Stimulated activated CD8-positive, alpha-beta memory T cell treated with anti-CD3 and anti-CD28 coated beads, Interleukin-15, amount 100 ng/mL, for 4 hours (primary cell): Measurements from ENCODE around the gene CNTNAP2.

Source experiments
- DNase-seq, 2 donors: peaks; one replicate each; pipeline ENCODE4 v3.0.0-alpha.2; 2020; ENCODE audit warnings: low read depth in 2 of 2

CNTNAP2 gene

DNA sequence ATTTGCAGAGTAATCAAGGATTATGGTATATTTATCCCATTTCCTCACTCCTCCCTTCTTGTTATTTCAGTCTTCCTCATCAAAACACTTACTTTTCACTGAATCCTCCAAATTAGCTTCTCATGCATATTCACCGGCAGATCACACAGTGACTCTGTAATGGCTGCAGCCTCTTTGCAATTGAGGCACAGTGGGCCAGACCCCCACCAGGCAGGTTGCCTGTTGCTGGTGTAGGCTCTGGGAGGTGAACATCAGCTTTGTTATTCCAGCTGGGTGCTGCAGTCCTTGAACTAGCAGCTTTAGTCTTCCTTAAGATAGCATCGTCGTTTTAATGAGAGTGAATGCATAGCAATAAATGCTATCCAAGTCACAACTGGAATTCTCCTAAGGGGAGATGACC, 449.3 kb downstream of the CNTNAP2 start:
- DNase-seq: no peak

DNA sequence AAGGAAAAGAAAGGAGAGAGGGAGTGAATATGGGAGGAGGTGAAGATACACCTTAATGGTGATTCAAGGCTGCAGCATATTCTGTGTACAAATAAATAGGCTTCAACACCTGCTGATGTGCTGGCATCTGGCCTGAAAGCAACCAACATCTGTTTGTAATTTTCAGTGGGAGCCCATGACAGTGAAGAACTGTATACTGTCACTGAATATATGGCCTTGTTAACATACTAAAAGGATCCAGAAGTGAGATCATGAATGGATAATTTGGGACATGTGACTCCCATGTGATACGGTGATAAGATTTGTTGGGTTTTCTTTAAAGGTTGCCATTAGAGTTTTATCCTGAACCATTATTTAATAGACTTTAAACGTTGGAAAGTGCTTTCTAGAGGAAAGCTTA, 459.3 kb downstream of the CNTNAP2 start:
- no peak for DNase-seq

DNA sequence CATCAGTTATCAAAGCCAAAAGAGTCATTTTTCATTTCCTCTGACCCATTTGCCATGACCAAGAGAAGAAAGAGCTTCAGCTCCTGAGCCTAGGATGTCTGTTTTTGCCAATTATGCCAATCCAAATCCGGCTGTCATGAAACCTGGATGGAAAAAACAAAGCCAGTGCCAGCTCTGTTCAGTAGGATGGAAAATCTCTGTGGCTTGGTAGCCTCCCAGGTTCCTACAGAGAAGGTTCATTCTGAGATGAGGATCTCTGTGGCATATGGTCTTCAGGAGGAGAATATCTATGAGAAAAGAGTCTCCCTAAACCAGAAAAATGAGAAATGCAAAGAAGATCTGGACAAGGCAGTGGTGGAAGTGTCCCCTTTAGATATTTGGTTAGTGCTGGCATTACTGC, 475.4 kb downstream of the CNTNAP2 start:
- no peak for DNase-seq

DNA sequence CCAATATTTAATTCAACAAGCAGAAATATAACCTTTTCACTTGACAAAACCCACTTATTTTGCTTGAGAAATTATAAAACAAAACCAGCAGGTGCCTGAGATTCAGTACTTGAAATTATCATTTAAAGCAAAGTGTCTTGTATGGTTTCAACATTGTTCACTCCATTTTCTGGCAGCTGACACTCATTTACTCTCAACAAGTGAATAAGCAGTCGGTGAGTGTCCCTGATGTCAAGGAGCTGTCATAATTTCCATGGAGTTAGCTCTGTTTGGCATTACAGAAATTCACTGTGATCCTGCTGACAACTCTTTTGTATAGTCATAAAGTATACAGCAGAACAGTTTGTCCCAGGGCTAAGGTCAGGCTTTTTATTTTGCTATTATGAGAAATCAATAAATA, 490.0 kb downstream of the CNTNAP2 start:
- no peak for DNase-seq

DNA sequence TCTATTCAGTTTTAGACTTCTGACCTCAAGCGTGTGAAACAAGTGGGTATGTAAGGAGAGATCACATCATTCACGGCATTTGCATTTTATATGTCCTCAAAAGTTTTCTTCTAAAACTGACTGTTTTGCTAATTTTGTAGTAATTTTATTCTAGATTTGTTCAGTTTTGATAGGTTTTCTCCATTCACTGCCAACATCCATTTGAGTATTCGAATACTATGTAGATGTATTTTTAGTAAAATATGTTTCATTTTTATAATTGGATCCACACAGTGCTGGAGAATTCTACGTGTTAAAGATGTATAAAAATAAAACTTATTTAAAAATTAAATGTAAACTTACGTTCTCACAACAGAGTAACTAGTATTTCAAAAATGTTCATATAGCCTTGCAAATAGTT, 503.0 kb downstream of the CNTNAP2 start:
- DNase-seq: no peak

DNA sequence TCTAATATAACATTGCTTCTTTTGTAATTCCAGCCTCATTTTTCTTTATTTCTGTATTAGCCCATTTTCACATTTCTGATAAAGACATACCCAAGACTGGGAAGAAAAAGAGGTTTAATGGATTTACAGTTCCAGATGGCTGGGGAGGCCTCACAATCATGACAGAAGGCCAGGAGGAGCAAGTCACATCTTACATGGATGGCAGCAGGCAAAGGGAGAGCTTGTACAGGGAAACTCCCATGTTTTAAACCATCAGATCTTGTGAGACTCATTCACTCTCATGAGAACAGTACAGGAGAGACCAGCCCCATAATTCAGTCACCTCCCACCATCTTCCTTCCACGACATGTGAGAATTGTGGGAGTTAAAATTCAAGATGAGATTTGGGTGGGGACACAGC, 510.3 kb downstream of the CNTNAP2 start:
- no peak for DNase-seq

DNA sequence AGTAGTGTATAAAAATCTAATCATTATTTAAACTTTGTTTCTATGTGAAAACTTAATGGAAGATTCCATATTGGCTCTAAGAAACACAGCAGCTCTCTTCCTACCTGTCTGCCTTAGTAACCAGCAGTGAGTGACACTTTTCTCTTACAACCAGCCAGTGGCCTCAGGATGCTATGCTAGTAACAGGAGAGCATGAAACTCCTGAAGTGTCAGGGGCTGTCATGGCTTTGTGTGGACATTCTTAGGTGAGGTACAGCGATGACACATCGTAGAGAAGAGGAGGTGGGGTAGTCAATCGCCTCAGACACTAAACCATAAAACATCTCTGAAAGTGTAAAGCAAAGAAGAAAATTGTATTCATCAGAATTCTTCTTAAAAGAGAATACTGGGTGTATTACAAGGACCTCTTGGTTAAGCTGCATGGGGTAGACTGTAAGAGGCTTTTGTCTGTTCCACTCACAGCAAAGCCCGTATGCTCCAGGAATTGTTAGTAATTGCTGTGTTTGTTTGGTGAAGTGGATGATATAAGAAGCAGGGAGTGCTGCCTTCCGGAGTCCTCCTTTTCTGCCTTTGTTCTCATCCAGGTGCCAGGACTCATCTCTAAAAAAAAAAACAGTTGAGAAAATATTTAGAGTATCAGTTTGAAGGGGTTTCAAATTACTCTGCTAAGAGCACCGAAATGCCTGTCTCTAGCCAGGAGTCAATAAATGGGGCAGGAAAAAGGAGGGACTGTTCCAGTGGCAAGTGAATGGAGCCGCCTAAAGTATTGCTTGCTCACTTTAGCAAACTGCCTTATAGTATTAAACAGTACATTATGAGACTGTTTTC, 518.8 kb downstream of the CNTNAP2 start:
- DNase-seq: no peak

DNA sequence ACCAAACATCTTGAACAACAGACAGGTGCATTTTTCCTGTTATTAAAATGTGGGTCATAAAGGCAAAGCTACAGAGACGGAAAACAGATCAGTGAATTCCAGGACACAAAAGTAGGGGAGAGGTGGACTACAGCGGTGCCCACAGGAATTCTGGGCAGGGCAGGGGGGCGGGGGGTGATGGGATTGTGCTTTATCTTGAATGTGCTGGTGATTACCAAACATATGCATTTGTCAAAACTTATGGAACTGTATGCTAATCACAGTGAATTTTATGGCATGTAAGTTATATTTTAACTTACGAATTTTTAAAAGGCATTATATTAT, 519.4 kb downstream of the CNTNAP2 start:
- DNase-seq: no peak

DNA sequence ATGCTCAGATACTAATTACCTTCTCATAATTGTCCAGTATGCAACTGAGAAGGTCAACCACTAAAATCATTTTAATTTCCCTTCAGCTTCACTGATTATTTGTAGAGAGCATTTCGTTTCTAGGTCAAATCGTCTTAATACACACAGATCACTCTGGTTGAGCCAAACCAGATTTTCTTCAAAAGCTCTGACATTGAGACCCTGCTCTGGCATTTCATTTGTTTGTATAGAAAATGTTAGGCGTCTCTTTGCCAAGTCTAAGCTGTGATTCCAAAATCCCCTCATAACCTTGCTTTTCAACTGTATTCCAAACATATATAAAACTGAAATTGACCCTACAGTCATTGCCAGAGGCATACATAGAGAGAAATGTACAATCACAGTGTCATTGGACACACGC, 520.0 kb downstream of the CNTNAP2 start:
- DNase-seq: no peak

DNA sequence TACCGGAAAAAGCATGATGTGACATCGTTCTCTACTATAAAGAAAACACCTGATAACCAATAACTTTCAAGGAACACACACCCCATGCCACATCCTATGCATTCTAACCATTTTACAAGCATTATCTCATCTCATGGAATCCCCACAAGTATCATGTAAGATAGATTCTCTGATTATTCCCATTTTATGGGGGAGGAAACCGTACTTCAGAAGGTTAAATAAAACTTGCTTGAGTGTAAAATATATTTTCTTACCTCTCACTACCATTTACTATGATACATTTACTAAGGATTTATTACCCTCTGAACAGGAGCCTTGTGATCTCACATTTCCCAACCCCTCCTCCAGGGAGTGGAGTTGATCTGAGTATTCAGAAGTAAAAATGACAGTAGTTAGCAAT, 522.7 kb downstream of the CNTNAP2 start:
- DNase-seq: no peak

DNA sequence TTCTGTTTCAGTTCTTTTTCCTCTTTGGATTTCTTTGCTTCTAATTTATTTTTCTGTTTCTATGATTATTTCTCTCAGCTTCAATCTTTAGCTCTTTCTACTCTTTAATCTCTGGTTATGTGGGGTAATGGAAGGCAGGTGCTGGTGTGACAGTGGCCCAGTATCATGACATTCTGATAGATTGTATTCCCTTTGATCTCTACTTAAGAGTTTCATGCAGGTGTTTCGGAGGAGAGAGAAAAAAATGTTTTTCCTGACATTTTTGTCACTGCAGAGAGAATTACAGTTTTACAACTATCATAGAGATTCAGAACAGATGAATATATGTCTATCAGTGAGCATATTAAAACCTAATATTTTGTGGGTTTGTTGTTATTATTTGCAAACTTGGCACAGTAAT, 524.9 kb downstream of the CNTNAP2 start:
- no peak for DNase-seq

DNA sequence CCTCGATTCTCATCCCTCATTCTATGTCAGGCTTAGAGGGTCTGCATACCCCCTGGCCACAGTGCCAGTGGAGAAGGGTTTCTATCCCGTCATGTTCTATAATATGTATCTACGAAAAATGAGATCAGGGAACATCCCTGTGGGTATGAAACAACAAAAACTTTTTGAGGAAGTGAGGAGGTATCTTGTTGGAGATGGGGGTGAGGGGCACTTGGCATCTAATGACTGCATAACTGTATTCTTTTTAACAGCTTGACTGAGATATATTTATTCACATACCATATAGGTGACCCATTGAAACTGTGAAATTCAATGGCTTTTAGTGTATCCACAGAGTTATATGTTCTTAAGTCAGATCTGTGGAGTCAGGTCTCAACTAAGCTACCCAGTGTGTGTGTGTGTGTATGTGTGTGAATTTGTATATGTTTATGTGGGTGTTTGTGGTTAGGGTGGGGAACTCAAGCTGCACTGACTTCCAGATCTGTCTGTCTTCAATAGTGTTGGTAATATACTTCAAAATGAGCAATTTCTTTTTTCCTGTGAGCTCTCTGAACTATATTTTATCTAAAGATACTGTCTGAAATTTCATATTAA, 528.9 kb downstream of the CNTNAP2 start:
- no peak for DNase-seq

DNA sequence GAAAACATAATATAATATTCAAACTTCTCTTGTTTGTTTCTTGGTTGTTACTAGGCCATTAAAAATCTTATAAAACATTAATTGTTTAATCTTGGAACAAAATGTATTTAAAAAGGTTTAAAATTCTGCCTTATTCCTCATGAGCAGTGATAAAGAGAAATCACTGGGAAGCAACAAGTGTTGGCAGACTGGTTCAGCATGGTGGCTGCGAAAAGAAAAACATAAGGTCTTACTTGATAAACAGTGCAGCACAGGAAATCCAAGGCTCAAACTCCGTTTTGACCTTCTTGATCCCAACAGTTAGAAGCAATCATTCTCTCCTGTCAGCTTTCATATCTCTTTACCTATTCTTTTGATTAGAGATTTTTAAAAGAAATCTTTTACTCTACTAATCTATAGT, 530.8 kb downstream of the CNTNAP2 start:
- no peak for DNase-seq

DNA sequence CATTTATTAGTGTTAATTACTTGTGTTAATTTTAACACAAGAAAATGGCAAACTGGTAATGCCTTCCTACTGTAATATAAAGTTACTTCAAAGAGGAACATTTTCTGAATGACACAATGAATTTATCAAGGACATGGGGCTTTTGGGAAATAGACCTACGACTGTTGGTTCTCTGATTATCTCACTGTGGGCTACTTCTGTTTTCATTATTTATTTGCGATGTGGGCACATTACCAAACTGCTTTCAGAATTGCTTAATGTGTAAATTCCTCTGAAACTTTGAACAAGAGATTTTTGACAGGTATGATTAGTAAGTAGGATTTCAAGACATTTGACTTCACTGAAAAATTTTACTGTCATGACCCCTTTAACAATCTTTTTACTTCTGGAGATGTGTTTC, 535.6 kb downstream of the CNTNAP2 start:
- DNase-seq: no peak

DNA sequence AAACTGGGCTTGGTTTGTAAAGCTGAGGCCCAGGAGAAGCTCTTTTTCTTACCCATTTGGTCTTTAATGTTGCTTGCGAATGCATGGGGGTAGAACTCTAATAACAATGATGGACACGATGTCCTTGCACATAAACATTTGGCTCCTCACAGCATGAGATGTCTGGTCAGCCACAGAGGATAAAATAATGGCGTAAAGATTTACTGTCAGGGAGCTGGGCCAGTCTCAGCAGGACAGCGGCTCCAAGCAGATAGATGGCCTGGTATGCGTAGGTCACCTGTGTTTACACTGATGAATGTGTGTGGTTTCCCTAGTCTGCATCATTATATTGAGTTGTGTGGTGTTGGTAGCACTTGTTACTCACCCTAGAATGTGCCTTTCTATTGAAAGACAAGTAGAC, 537.4 kb downstream of the CNTNAP2 start:
- no peak for DNase-seq

DNA sequence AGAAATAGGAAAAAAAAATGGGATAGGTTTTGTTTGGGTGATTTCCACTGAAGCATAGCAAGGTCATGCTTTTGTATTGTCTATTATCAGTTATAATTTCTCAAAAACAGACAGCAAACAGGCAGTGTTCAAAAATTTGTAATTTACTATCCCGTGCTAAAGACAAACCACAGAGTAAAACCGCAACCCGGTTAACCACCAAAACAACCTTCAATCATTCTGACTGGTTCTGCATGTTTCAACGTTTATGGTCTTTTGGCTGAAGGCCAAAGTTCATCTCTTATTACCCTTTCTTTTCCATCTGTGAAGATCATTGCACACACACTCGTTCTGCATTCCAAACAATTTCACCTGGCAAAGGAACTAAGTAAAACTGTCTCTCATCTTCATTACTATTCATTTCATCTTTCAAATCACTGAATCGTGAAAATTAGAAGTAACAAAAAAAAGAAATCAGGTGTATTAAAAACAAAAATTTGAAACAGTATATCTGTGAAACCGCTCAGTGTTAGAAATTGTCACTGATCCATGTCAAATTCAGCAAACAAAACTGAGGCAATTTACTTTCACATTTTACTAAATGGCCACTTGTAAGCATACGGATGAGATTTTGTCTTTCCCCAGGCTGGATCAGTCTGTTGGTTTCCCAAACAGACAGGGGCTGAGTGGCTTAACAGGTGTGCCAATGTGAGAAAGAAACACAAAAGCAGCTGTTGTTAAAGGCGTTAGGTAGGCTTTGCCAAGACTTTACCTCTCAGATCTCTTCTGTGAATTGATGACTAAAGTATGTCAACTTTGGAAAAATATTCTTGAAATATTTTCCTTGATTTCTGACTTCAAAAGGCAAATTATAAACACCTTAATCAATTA, 539.6 kb downstream of the CNTNAP2 start:
- DNase-seq: no peak

DNA sequence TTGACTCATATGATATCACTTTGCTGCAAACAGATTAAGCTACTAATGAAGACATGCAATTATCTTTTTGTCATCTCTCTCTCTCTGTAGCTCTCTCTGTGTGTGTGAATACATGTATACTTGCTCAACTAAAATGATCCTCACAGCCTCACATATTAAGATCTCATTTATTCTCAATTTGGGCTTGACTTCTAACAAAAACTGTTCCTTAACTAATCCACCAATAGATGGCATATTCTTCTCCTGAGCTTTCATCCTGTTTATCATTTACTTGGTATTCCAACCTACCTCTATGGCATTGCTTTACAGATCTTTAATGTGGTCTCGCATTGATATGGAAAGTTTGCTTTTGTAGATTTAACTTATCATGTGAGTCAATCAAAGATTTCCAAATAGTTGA, 540.4 kb downstream of the CNTNAP2 start:
- DNase-seq: no peak

DNA sequence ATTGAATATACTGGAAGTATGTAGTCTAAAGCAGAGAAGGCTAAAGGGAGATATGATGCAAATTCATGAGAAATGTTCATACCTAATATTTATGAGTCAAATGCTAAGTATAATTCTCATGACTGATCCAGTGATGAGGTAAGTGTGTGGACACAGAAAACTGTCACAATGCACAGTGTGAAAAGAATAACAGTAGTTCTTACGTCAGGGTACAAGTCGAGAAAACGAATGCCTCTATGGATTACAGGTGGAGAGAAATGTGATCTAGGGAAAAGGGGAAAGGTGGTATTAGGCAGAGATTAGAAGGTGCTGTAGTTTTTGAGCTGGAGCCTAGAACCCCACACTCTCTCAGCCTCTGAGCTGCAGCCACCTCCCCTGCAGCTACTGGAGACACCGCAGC, 542.0 kb downstream of the CNTNAP2 start:
- no peak for DNase-seq

DNA sequence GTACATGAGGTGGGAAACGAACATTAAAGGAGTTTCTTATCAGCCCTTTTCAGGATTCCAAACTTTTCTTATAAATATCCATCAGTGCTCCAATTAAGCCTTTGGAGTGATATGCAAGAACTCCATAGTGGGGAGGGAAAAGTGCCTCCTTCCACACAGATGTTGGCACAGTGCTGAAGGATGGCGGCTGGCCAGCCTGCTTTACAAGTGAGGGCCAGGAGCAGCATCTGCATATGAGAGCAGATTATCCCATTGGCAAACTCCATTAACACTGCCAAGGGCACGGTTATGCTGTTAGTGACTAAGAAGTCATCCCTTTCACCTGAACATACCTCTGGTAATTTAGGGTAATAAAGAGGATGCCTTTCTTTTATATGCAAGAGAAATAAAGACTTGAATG, 543.1 kb downstream of the CNTNAP2 start:
- DNase-seq: no peak

DNA sequence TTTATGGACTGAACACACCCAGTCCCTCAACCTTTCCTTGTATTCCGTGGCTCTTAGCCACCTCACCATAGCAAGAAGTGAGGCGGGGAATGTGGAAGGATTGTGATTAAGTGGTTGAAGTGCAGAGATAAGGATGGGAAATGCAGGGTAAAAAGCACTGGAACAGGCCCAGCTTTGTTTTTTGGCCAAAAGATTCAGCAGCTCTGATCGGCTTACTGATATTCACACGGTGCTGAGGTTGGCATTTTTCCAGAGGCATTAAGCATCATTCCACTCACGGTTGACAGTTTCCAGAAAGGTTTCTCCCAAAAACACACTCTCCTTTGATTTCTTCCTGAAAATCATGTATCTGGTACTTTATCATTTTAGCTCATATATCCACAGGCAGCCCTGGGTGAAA, 544.2 kb downstream of the CNTNAP2 start:
- no peak for DNase-seq

DNA sequence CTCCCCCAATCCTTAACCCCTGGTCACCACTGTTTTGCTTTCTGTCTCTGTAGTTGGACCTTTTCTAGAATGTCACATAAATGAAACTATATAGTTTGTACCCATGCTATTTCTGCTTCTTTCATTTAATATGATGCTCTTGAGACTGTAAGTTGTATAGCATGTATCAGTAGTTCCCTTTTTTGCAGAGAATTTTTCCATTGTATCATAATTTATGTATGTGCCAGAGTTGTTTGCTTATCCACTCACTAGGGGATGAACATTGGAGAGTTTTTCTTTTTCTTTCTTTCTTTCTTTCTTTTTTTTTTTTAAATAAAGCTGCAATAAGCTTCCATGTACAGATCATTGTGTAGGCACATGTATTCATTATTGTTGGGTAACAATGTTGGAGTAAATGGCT, 544.8 kb downstream of the CNTNAP2 start:
- DNase-seq: no peak

DNA sequence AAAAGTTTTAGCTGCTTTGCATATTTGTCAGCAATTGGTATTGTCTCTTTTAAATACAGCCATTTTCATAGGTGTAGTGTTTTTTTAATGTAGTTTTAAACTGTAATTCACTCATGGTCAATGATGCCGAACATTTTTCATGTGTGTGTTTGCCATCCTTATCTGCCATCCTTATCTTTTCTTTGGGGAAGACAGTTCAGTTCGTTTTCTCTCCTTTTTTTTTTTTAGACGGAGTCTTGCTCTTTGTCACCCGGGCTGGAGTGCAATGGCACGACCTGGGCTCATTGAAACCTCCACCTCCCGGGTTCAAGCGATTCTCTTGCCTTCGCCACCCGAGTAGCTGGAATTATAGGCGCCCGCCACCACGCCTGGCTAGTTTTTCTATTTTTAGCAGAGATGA, 545.3 kb downstream of the CNTNAP2 start:
- no peak for DNase-seq

DNA sequence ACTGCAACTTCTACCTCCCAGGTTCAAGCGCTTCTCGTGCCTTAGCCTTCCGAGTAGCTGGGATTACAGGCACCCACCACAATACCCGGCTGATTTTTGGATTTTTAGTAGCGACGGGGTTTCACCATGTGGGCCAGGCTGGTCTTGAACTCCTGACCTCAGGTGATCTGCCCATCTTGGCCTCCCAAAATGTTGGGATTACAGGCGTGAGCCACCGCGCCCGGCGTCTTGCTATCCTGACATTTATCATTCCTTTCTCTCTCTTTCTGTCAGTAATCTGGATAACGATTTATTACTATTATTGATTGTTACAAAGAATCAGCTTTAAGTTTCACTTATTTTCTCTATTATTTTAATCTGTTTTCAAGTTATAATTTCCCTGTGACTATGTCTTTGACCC, 548.4 kb downstream of the CNTNAP2 start:
- no peak for DNase-seq
